Epithelial cell of proximal tubule (primary cell): ENCODE measurements around the gene STK38L. TPM values are rescaled to one million over a fixed set of nuclear protein-coding genes. Genes with fewer than 3 reads are reported as not detected.

Experiments used
- DNase-seq: peaks from one replicate; pipeline ENCODE4 v3.0.0-alpha.2; 2011; ENCODE audit warnings: low read depth
- H3K4me3 ChIP-seq: 2 replicates; pipeline ENCODE4 v1.5.1; 2011; ENCODE audit warnings: low read depth, mild to moderate bottlenecking, low read length
- CTCF ChIP-seq: conservative IDR thresholded peaks from 2 replicates; pipeline ENCODE4 v1.5.1; 2012; ENCODE audit warnings: low read depth, mild to moderate bottlenecking, low read length
- total RNA-seq: library from RNA; depleted of rRNA; stranded (reverse); fragments of >200 nt; gene quantifications from 2 replicates; pipeline ENCODE4 v1.2.3, GENCODE V29; 2015

Gene STK38L
- total RNA-seq, 1 donor from 2014 or later, result 14.9 TPM

DNA sequence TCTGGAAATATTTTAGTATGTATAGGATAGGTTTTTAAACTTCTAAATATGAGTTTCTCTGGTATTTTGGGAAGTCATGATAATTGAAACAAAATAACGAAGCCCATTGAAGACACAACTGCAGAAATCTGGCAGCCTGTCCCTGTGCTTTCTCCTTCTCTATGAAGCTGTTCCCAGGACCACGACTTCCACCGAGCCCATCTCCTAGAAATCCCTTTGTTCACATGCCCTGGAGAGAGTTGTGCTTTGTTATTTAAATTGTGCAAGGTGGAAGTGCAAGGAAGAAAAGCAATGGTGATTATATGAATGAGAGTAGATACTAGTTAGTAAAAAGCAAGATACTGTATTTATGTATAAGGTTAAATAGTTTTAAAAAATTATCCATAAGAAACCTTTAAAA is 32.2 kb downstream of the STK38L start:
- no peak for TF ChIP-seq CTCF
- DNase-seq, result no peak
- H3K4me3 ChIP-seq, result no peak overlapping the region

- TF ChIP-seq CTCF, result no peak
- no peak overlapping the region for H3K4me3 ChIP-seq
- no peak for DNase-seq
These were observed 33.8 kb downstream of the STK38L start for GRCh38 chr12:27277846-27278260.

GRCh38 chr12:27279826-27280225 is 35.7 kb downstream of the STK38L start:
- no peak for DNase-seq
- TF ChIP-seq CTCF, result no peak
- no peak overlapping the region for H3K4me3 ChIP-seq

GRCh38 chr12:27280412-27280811 is 36.3 kb downstream of the STK38L start:
- no peak overlapping the region for H3K4me3 ChIP-seq
- TF ChIP-seq CTCF, result no peak
- DNase-seq, result no peak

GRCh38 chr12:27282754-27283153 is 38.7 kb downstream of the STK38L start:
- H3K4me3 ChIP-seq, result no peak overlapping the region
- DNase-seq, result no peak
- no peak for TF ChIP-seq CTCF

- no peak for TF ChIP-seq CTCF
- DNase-seq, result no peak
- no peak overlapping the region for H3K4me3 ChIP-seq
These were observed 39.9 kb downstream of the STK38L start for GRCh38 chr12:27284021-27284420.

DNA sequence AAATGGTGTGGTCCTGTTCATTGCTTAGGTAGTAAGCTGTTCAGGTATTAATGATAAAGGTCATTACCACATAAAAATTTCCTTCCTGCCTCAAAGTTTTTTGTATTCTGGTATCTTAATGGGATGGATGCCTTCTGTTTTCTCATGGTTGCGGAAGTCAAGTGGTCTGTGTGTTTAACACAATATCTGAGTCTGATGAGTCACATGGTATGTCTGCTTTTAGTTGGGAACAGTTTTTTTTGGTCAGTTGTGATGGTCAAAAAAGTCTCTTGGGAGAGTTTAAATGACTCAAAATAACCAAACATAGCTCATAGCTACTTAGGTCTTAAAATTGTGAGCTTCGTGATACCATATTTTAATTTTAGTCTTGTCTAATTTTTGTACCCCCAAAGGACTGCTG is 40.7 kb downstream of the STK38L start:
- H3K4me3 ChIP-seq, result no peak overlapping the region
- no peak for TF ChIP-seq CTCF
- DNase-seq, result no peak
